HL-60 (cell line): Measurements from ENCODE around the gene CACNA1G.

ENCODE experiments used
- CTCF ChIP-seq: IDR thresholded peaks from one replicate; pipeline ENCODE4 v1.5.1; 2011; ENCODE audit warnings: low read length, control low read depth, inconsistent platforms; ENCODE audit not compliant: insufficient read depth
- GABPA ChIP-seq: IDR thresholded peaks from 2 replicates; pipeline ENCODE4 v1.6.1; 2012; ENCODE audit warnings: low read depth
- POLR2AphosphoS5 ChIP-seq: IDR thresholded peaks from 2 replicates; pipeline ENCODE4 v1.6.1; 2012; ENCODE audit warnings: low read depth
- TF ChIP-seq, protein P1 (sequence below): IDR thresholded peaks from 2 replicates; pipeline ENCODE4 v1.6.1; 2012; ENCODE audit warnings: low read depth; ENCODE audit not compliant: insufficient replicate concordance

- TF ChIP-seq POLR2AphosphoS5 (no peak), CTCF (no peak), GABPA (no peak)
- TF ChIP-seq, protein P1, sequence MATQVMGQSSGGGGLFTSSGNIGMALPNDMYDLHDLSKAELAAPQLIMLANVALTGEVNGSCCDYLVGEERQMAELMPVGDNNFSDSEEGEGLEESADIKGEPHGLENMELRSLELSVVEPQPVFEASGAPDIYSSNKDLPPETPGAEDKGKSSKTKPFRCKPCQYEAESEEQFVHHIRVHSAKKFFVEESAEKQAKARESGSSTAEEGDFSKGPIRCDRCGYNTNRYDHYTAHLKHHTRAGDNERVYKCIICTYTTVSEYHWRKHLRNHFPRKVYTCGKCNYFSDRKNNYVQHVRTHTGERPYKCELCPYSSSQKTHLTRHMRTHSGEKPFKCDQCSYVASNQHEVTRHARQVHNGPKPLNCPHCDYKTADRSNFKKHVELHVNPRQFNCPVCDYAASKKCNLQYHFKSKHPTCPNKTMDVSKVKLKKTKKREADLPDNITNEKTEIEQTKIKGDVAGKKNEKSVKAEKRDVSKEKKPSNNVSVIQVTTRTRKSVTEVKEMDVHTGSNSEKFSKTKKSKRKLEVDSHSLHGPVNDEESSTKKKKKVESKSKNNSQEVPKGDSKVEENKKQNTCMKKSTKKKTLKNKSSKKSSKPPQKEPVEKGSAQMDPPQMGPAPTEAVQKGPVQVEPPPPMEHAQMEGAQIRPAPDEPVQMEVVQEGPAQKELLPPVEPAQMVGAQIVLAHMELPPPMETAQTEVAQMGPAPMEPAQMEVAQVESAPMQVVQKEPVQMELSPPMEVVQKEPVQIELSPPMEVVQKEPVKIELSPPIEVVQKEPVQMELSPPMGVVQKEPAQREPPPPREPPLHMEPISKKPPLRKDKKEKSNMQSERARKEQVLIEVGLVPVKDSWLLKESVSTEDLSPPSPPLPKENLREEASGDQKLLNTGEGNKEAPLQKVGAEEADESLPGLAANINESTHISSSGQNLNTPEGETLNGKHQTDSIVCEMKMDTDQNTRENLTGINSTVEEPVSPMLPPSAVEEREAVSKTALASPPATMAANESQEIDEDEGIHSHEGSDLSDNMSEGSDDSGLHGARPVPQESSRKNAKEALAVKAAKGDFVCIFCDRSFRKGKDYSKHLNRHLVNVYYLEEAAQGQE = no peak
Measured at GRCh38 chr17:50568659-50569058, 8.1 kb downstream of the CACNA1G start.
